ENCODE data around the gene CDHR2.

The CDHR2 gene

GRCh38 chr5:176624142-176624541 is 75.0 kb downstream of the CDHR2 start:
- no peak overlapping the region for H3K27ac ChIP-seq
- TF ChIP-seq CTCF (IDR thresholded peaks at IDR 0.05) (no peak), ZFX (IDR thresholded peaks at IDR 0.05; ENCODE audit: borderline replicate concordance) (no peak)

DNA sequence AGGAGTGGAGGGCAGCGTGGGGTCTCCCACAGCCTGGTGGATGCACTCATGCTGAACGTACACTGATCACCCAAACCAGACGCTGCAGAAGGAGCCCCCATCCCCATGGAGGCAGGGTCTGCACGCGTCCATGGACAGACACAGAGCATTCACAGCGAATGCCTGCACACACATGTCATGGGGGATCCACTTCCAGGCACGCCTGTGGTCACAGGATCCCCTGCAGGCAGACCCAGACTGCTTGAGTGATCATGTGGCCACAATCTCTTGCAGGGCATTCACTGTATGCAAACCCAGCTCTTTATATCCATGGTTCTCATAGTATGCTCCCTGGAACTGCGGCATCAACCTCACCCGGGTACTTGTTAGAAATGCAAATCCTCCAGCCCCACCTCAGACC is 75.8 kb downstream of the CDHR2 start:
- TF ChIP-seq ZFX (IDR thresholded peaks at IDR 0.05; ENCODE audit: borderline replicate concordance) (no peak), CTCF (IDR thresholded peaks at IDR 0.05) (no peak)
- no peak overlapping the region for H3K27ac ChIP-seq

DNA sequence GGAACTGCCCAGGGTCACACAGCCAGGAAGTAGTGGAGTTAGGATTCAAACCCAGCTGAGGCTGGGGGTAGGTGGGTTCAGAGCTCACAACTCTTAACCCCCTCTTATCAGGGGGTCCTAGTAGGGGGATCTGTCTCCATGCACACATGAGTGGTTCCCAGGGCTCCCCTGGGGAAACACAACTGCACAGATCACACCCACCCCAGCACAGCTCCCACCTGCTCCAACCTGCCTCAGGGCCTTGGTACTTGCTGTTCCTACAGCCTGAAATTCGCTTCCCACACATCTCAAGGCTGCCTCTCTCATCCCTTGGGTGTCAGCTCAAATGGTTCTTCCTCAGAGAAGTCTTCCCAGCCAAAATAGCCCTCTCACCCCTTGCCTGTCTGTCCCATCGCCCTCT is 76.4 kb downstream of the CDHR2 start:
- H3K27ac ChIP-seq = no peak overlapping the region
- TF ChIP-seq ZFX (IDR thresholded peaks at IDR 0.05; ENCODE audit: borderline replicate concordance) (no peak), CTCF (IDR thresholded peaks at IDR 0.05) (no peak)

- TF ChIP-seq CTCF (IDR thresholded peaks at IDR 0.05) = no peak
- no peak for TF ChIP-seq ZFX (IDR thresholded peaks at IDR 0.05; ENCODE audit: borderline replicate concordance)
- H3K27ac ChIP-seq = no peak overlapping the region
Observed at GRCh38 chr5:176625966-176626875, 77.1 kb downstream of the CDHR2 start.

DNA sequence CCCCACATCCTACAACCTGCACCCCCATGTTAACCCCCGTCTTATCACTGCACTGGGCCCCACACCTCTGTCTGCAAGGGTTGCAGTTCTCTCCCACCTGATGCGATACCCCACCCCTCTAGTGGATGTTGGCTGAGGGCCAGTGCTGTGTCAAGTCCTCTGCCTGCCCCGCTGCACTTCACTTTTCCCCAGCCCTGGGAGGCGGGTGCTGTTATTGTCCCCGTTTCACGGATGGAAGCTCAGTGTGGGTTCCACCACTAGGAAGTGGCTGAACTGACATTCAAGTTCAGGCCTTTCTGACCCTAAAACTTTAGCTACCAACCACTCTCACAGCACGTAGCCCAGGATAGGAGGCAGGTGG is 77.7 kb downstream of the CDHR2 start:
- no peak for TF ChIP-seq ZFX (IDR thresholded peaks at IDR 0.05; ENCODE audit: borderline replicate concordance)
- TF ChIP-seq CTCF (IDR thresholded peaks at IDR 0.05) = no peak
- no peak overlapping the region for H3K27ac ChIP-seq

DNA sequence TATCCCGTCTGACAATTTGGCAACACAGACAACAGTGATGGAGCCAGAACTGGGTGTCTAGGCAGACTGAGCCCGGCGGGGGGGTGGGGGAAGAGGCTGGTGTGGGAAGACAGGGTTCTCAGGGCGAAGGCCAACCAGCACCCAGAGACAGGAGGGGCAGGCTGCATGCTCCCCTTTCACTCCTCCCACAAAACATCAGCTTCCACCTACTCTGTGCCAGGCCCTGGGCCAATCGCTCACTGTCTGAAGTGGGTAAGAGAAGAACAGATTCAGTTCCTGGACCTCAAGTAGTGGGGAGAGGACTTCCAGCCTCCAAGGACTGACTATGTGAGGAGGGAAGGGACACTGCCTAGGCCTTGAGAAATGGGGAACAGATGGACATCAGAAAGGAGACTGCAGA is 78.4 kb downstream of the CDHR2 start:
- H3K27ac ChIP-seq = no peak overlapping the region
- TF ChIP-seq ZFX (IDR thresholded peaks at IDR 0.05; ENCODE audit: borderline replicate concordance) = no peak
- no peak for TF ChIP-seq CTCF (IDR thresholded peaks at IDR 0.05)

- no peak overlapping the region for H3K27ac ChIP-seq
- TF ChIP-seq CTCF (IDR thresholded peaks at IDR 0.05) (no peak), ZFX (IDR thresholded peaks at IDR 0.05; ENCODE audit: borderline replicate concordance) (no peak)
Observed at GRCh38 chr5:176628406-176629228, 79.5 kb downstream of the CDHR2 start.
